NT2/D1 (cell line): ENCODE results near the gene S100A8.
"Not testable (repeated sequence)": the region's sequence is repeated elsewhere in the genome, so short reads cannot be mapped to it uniquely, and the experiment has no call there.

Source experiments
- DNase-seq: peaks from one replicate; pipeline ENCODE4 v3.0.0-alpha.2; 2011; ENCODE audit warnings: low read depth, low spot score
- H3K27me3 ChIP-seq: 2 replicates; pipeline ENCODE4 v1.6.0; 2011; ENCODE audit warnings: mild to moderate bottlenecking; ENCODE audit not compliant: insufficient read length, insufficient read depth
- H3K36me3 ChIP-seq: 2 replicates; pipeline ENCODE4 v1.6.1; 2011; ENCODE audit warnings: mild to moderate bottlenecking, low read length, mixed read lengths; ENCODE audit not compliant: insufficient read depth, insufficient read length
- H3K4me1 ChIP-seq: 2 replicates; pipeline ENCODE4 v1.5.1; 2011; ENCODE audit not compliant: insufficient read depth, insufficient read length
- H3K4me3 ChIP-seq: 2 replicates; pipeline ENCODE4 v1.5.1; 2011; ENCODE audit warnings: low read depth; ENCODE audit not compliant: insufficient read length
- H3K9ac ChIP-seq: 2 replicates; pipeline ENCODE4 v1.6.0; 2011; ENCODE audit warnings: low read depth; ENCODE audit not compliant: insufficient read length
- H3K9me3 ChIP-seq: 2 replicates; pipeline ENCODE4 v1.5.1; 2011; ENCODE audit warnings: mild to moderate bottlenecking, low read length; ENCODE audit not compliant: insufficient read depth
- SUZ12 ChIP-seq: IDR thresholded peaks from 2 replicates; pipeline ENCODE4 v1.6.1; 2011; ENCODE audit not compliant: insufficient read length, insufficient read depth; ENCODE audit errors: extremely low read depth
- YY1 ChIP-seq: IDR thresholded peaks from 2 replicates; pipeline ENCODE4 v1.6.1; 2011; ENCODE audit not compliant: insufficient read length, insufficient read depth
- ZNF274 ChIP-seq: IDR thresholded peaks from 2 replicates; pipeline ENCODE4 v1.6.1; 2011; ENCODE audit warnings: mild to moderate bottlenecking, low read depth, low read length

S100A8 gene

DNA sequence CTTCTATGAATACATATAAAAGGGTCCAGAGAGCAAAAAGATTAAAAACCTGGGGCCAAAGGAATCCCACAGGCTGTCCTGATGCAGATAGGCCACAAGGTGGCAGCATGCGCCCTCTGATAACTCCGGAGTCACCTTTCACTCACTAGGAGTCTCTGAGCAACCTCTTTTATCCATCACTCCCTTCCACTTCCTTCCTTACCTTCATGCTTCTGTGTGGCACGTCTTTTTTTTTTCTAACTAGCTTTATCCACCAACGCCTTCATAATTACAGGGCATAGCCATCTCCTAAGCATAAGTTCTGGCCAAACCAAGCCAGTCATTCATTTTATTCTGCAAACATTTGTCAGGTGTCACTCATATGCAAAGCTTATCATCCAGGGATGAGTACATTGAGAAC, 38.4 kb downstream of the S100A8 start:
- H3K9ac ChIP-seq = no peak overlapping the region
- TF ChIP-seq SUZ12 (no peak), YY1 (no peak), ZNF274 (no peak)
- H3K4me3 ChIP-seq = no peak overlapping the region
- H3K36me3 ChIP-seq = no peaks in the 10 kb centered on the region
- H3K4me1 ChIP-seq = peaks cover 6% of the 10 kb centered on the region
- H3K27me3 ChIP-seq = no peaks in the 10 kb centered on the region
- DNase-seq = peak; percentile 66
- H3K9me3 ChIP-seq = no peaks in the 10 kb centered on the region

DNA sequence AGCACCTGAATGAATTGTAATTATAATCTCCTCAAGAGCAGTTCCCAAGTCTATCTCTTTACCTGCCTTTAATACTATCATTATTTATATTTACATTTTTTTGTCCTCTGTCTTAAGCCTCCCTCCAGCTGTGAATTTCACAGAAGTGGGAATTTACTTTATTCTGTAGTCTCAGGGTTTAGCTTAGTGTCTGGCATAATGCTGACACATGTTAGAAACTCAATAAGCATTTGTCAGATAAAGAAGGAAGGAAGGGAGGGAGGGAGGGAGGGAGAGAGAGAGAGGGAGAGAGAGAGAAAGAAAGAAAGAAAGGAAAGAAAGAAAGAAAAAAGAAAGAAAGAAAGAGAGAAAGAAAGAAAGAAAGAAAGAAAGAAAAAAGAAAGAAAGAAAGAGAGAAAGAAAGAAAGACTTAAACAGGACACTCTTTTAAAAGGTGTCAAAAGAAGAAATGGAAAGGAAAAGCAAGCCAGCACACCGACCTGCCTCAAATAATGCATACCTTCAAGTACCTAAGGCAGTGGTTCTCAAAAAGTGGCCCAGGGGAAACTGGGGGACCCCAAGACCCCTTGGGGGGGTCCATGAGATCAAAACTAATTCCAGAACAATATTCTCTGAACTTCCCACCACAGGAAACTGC, 40.4 kb downstream of the S100A8 start:
- H3K36me3 ChIP-seq = no peaks in the 10 kb centered on the region
- H3K27me3 ChIP-seq = no peaks in the 10 kb centered on the region
- DNase-seq = no peak

DNA sequence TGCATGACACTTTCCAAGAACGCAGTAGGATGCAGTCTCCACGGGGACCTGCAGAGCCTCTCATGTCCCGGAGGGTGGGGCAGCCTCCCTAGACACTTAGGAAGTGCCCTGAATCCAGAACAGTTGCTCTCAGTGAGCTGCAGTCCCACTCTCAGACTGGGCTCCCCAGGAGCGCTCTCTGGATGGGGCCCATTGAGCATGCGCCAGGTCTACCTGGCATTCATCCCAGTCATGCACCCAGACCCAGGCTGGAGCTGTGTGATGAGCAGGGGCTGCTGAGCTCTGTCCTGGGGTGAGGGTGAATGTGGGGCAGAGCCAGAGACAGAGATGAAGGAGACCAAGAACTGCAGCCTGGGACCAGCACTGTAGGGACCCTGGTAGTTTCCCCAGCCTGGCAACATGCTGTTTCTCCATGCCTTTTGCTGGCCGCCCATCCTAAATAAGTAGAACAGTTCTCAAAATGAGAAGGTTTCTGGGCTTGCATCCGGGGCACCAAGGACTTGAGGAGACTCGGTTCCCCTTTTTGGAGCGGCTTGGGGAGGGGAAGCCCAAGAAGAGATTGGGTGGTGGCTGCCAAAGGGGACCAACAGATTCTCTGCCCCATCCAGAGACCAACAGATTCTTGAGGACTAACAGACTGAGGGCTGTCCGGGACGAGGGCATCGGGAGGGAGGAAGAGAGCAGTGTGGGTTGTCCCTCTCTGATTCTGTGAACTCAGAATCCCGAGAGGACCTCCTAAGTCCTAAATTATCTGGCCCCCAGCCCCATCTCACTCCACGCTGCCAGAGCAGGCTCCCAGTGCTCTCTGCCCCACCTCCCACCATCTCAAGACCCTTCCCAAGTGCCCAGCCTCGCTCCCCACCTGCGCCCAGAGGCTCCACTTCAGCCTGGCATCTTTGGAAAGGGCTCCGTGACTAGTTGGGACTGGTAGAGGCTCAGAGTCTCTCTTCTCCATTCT, 41.2 kb downstream of the S100A8 start:
- Histone ChIP-seq H3K9ac (no peak overlapping the region), H3K4me3 (no peak overlapping the region), H3K27me3 (no peaks in the 10 kb centered on the region), H3K4me1 (peaks cover 7% of the 10 kb centered on the region), H3K36me3 (no peaks in the 10 kb centered on the region), H3K9me3 (no peaks in the 10 kb centered on the region)
- DNase-seq = no peak
- no peak for TF ChIP-seq ZNF274
- no peak for TF ChIP-seq YY1
- TF ChIP-seq SUZ12 = no peak

More for the DNA sequence above, 40.4 kb downstream of the S100A8 start:
- Histone ChIP-seq H3K4me3 (no peak overlapping the region), H3K9ac (no peak overlapping the region), H3K4me1 (peaks cover 6% of the 10 kb centered on the region), H3K9me3 (no peaks in the 10 kb centered on the region)
- TF ChIP-seq SUZ12 = no peak
- no peak for TF ChIP-seq YY1
- no peak for TF ChIP-seq ZNF274

DNA sequence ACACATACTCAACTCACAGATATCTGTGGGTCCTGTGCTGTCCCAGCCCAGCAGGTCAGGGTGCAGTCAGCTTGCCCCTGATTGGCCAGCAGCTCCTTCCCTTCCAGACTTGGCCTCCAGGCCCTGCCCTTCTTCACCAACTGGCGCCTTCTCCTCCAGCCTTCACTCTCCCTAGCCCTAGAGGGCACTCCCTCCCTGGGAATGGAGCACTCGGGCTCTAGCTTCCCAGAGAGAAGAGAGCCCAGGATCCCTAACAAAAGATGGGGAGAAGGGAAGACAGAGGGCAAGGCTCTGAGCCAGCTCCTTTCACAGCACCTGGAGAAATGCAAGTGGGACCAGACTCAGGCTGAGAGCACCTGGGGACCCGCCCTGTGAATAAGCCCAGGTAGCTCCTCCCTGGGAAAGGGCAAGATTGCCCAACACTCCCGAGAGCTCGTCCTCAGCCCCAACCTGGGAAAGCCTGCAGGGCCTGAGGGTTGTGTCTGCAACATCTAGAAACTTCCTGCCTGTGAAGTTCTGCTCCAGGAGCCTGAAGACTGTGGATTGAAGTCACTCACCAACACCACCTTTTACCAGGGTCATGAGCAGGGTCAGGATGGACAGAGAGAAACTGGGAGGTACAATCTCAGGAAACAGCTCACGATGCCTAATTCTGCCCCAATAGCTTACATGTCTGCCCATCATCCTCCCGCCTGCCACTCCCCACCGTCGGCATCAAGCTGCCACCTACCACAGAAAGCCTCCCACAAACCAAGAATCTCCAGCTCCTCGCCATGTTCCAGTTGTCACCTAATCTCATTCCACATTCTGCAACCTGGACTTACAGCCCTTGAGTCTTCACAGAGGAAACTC, 42.1 kb downstream of the S100A8 start, which contains the start of gene PGLYRP4:
Gene PGLYRP4, minus strand, starts transcription at position 331 of the 852 bp plus-strand sequence. CDS start 909 bp downstream, outside the sequence.
- no peak within 1 kb of the TSS for H3K4me3 ChIP-seq
- no peaks in the 10 kb centered on the region for H3K36me3 ChIP-seq
- no peak for DNase-seq
- H3K9me3 ChIP-seq = no peaks in the 10 kb centered on the region
- H3K27me3 ChIP-seq = no peaks in the 10 kb centered on the region
- H3K4me1 ChIP-seq = peaks cover 11% of the 10 kb centered on the region
- TF ChIP-seq ZNF274 = no peak
- TF ChIP-seq YY1 = no peak
- TF ChIP-seq SUZ12 = no peak
- H3K9ac ChIP-seq = no peak within 1 kb of the TSS

DNA sequence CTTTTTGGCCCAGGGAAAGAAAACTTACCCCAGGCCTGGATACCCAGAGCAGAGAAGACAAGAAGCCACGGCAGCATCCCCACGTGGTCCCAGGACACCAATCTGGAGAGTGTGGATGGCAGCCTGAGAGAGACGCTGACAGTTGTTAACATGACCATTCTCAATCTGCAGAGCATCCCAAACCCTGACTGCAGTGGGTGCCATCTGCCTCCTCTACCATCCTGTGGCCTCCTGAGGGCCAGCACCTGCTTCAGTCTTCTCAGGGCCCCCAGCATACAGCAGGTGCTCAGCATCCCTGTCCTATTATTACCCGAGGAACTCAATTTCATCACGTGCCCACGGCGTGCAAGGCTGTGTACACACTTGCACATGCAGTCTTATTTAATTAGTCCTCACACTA, 43.0 kb downstream of the S100A8 start:
- Histone ChIP-seq H3K9me3 (no peaks in the 10 kb centered on the region), H3K4me3 (no peak overlapping the region), H3K27me3 (no peaks in the 10 kb centered on the region), H3K9ac (no peak overlapping the region), H3K4me1 (peaks cover 9% of the 10 kb centered on the region), H3K36me3 (no peaks in the 10 kb centered on the region)
- TF ChIP-seq ZNF274 = no peak
- no peak for TF ChIP-seq YY1
- no peak for TF ChIP-seq SUZ12
- DNase-seq = no peak

DNA sequence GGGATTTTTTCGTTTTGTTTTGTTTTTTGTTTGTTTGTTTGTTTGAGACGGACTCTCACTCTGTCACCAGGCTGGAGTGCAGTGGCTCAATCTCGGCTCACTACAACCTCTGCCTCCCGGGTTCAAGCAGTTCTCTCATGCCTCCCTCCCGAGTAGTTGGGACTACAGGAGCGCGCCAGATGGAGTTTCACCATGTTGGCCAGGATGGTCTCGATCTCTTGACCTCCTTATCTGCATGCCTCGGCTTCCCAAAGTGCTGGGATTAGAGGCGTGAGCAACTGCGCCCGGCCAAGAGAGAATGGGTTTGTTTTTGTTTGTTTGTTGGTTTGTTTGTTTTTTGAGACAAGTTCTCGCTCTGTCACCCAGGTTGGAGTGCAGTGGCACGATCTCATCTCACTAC, 43.8 kb downstream of the S100A8 start:
- H3K27me3 ChIP-seq, H3K9me3 ChIP-seq, H3K36me3 ChIP-seq, H3K4me1 ChIP-seq, H3K4me3 ChIP-seq, DNase-seq, H3K9ac ChIP-seq: not testable (repeated sequence)

DNA sequence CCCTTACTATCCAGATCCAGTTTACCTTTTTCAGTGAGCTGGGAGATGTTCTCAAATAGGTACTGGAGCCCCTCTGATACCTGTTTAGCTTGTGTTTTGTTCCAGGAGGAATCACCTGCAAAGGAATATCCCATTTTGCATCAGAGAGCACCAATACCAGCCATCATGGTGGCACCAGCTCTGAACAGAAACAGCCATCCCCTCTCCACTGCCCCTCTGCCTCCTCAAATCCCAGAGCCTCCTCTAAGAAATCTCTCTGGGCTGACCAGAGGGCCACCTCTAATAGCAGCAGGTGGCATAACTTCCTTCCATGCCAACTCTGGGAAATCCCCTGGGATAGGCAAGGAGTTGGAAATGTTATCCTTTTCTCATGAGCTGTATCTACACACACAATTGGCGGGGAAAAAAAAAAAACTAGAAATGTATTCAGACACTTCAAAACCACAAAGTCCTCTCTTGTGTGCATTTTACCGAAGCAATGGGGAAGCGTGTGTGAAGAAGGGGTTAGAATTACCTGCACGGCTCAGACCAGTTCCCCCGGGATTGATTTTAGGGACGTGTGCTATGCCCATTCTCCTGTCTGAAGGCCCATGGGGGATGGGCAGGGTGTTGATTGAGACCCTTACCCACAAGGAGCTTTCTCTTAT, 44.7 kb downstream of the S100A8 start:
- Histone ChIP-seq H3K9me3 (no peaks in the 10 kb centered on the region), H3K4me3 (no peak overlapping the region), H3K27me3 (no peaks in the 10 kb centered on the region), H3K4me1 (peaks cover 9% of the 10 kb centered on the region), H3K9ac (no peak overlapping the region), H3K36me3 (no peaks in the 10 kb centered on the region)
- no peak for DNase-seq
- TF ChIP-seq YY1 (no peak), SUZ12 (no peak), ZNF274 (no peak)
